HG03066 (cell line): ENCODE data around the gene DNAI4.
A peak's percentile ranks its signal among the peaks of the same experiment; 100 is the strongest.

ENCODE experiments used
- ATAC-seq: cut with Tn5 transposase; IDR thresholded peaks from one replicate; pipeline ENCODE4 v1.9.1; 2021; ENCODE audit warnings: low read depth; ENCODE audit not compliant: unreplicated experiment

Gene DNAI4

GRCh38 chr1:66770240-66770639 is 154.4 kb downstream of the DNAI4 start:
- ATAC-seq: no peak

- no peak for ATAC-seq
These were observed 155.0 kb downstream of the DNAI4 start for GRCh38 chr1:66769512-66770229.

GRCh38 chr1:66768965-66769364 is 155.7 kb downstream of the DNAI4 start:
- ATAC-seq: no peak

GRCh38 chr1:66767626-66768025 is 157.0 kb downstream of the DNAI4 start:
- no peak for ATAC-seq

GRCh38 chr1:66764994-66765578 is 159.6 kb downstream of the DNAI4 start:
- ATAC-seq: peak; percentile 75
